Chondrocyte (in vitro differentiated cells): ENCODE data around the gene MAP2K3. TPM values are rescaled to one million over a fixed set of nuclear protein-coding genes. Genes with fewer than 3 reads are reported as not detected.
A peak's percentile ranks its signal among the peaks of the same experiment; 100 is the strongest.

ENCODE experiments used
- DNase-seq: peaks from one replicate; pipeline ENCODE4 v3.0.0; 2021; ENCODE audit warnings: mixed read lengths, low spot score
- H3K27ac Mint-ChIP-seq: one replicate; pipeline ENCODE4 v1.8.0; 2021; ENCODE audit warnings: mild to moderate bottlenecking, moderate library complexity, mixed read lengths; ENCODE audit not compliant: unreplicated experiment
- H3K27me3 Mint-ChIP-seq: 2 replicates; pipeline ENCODE4 v1.8.0; 2021; ENCODE audit warnings: low read depth, mixed read lengths
- H3K36me3 Mint-ChIP-seq: 2 replicates; pipeline ENCODE4 v1.8.0; 2021; ENCODE audit warnings: low read depth, mixed read lengths
- H3K4me1 Mint-ChIP-seq: 2 replicates; pipeline ENCODE4 v1.8.0; 2021; ENCODE audit warnings: low read depth, mild to moderate bottlenecking, mixed read lengths
- H3K4me3 Mint-ChIP-seq: one replicate; pipeline ENCODE4 v1.8.0; 2021; ENCODE audit warnings: mild to moderate bottlenecking, moderate library complexity, mixed read lengths; ENCODE audit not compliant: unreplicated experiment
- H3K9me3 Mint-ChIP-seq: 2 replicates; pipeline ENCODE4 v1.8.0; 2021; ENCODE audit warnings: low read depth, mixed read lengths
- total RNA-seq: library from RNA; stranded (reverse); gene quantifications from 3 replicates; pipeline ENCODE4 v1.2.1, GENCODE V29; 2021
- TF ChIP-seq, protein P1 (sequence below): fragments of 200-600 bp; sonication (generic); IDR thresholded peaks from 2 replicates; pipeline ENCODE4 v1.5.0; 2021; ENCODE audit warnings: antibody characterized with exemption, mild to moderate bottlenecking, moderate library complexity

The MAP2K3 gene
- total RNA-seq, 1 donor from 2014 or later = 35.9 TPM

DNA sequence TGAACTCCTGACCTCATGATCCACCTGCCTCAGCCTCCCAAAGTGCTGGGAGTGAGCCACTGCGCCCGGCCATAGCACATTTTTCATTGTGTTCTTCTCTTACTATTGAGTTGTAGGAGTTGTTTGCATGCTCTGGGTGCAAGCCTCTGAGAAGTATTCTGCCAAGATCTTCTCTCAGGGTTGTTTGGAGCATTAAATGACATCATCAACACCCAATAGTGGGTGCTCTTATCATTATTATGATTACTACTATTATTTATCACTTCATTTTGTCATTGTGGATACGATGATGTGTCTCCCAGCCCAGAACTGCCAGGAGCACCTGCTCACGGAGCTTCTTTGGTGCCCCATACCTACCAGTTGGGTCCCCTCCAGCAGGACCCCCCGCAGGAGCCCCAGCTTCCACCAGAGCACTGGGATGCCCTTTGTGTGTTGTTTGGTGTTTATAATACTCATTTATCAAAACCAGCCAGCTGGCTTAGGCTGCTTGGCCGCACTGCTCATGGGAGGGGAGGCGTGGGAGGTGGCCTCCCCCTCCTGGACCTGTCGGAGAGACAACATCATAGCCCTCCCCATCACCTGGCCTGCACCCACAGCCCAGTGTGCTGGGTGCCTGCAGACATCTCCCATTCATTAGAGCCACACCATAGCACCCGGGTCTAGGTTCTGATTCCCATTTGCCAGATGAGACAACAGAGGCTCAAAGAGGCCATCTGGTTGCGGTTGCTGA, 12.9 kb upstream of the MAP2K3 start:
- Mint-ChIP-seq H3K27me3 (no peaks in the 10 kb centered on the region), H3K9me3 (no peaks in the 10 kb centered on the region), H3K36me3 (no peaks in the 10 kb centered on the region), H3K4me1 (peaks cover 21% of the 10 kb centered on the region), H3K27ac (no peak overlapping the region), H3K4me3 (no peak overlapping the region)
- no peak for DNase-seq
- TF ChIP-seq, protein P1, sequence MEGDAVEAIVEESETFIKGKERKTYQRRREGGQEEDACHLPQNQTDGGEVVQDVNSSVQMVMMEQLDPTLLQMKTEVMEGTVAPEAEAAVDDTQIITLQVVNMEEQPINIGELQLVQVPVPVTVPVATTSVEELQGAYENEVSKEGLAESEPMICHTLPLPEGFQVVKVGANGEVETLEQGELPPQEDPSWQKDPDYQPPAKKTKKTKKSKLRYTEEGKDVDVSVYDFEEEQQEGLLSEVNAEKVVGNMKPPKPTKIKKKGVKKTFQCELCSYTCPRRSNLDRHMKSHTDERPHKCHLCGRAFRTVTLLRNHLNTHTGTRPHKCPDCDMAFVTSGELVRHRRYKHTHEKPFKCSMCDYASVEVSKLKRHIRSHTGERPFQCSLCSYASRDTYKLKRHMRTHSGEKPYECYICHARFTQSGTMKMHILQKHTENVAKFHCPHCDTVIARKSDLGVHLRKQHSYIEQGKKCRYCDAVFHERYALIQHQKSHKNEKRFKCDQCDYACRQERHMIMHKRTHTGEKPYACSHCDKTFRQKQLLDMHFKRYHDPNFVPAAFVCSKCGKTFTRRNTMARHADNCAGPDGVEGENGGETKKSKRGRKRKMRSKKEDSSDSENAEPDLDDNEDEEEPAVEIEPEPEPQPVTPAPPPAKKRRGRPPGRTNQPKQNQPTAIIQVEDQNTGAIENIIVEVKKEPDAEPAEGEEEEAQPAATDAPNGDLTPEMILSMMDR = no peak

DNA sequence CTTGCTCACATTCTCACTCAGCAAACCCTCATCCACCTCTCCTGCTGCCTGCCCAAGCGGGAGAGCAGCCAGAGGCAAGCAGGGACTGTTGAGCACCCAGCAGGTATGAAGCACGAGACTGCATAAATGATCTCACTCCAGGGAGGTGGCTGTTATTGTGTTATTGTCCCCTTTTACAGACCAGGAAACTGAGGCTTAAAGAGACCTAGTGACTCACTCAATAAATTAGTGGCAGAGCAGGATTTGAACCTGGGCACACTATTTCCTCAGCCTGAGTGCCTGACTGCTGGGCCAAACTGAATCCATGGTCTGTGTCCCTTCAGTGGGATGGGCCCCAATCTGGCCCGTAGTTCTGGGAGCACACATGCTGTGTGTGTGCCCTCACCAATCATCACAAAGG, 12.3 kb upstream of the MAP2K3 start:
- TF ChIP-seq, protein P1 = no peak
- no peaks in the 10 kb centered on the region for H3K9me3 Mint-ChIP-seq
- H3K27me3 Mint-ChIP-seq = no peaks in the 10 kb centered on the region
- DNase-seq = no peak
- H3K36me3 Mint-ChIP-seq = no peaks in the 10 kb centered on the region
- no peak overlapping the region for H3K27ac Mint-ChIP-seq
- H3K4me1 Mint-ChIP-seq = peaks cover 21% of the 10 kb centered on the region
- H3K4me3 Mint-ChIP-seq = no peak overlapping the region

DNA sequence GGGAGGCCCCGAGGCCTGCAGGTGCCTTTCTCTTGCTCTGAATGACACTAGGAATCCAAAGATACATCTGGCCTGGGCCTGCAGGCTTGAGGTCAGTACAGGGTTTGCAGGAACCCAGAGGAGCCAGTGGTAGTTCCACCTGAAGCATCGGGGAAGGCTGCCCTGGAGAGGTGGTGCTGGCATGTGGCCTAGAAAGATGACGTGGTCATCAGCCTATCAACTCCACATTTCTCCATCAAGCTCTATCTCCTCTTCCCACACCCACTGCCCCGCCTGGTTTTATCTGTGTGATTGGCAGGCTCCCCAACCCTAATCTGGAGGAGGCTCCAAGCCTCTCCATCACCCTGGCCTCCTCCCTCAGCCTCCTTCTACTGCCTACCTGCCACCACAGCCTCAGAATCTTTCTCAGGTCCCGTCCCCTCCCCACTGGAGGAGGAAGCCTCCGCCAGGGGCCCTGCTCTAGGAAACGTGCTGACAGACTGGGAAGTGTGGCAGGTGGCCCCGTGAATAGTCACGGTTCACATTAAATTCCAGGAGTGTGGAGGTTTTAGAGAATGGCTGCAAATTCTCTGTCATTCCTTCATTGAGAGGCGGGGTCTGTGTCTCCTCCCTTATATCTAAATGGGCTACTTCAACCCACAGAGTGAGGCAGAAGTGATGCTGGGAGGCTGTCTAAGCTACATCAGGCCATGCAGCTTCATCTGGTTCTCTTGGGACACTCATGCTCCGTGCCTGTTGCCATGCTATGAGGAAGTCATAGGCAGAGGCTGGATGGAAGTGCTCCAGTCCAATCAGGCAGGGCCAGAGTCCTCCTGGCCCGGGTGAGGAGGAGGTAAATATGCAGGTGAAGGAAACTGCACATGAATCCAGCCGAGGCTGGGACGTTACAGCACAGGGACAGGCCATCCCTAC, 11.4 kb upstream of the MAP2K3 start:
- H3K27ac Mint-ChIP-seq = no peak overlapping the region
- no peaks in the 10 kb centered on the region for H3K36me3 Mint-ChIP-seq
- no peaks in the 10 kb centered on the region for H3K9me3 Mint-ChIP-seq
- no peak for DNase-seq
- no peak overlapping the region for H3K4me3 Mint-ChIP-seq
- H3K27me3 Mint-ChIP-seq = no peaks in the 10 kb centered on the region
- TF ChIP-seq, protein P1 = no peak
- peaks cover 21% of the 10 kb centered on the region for H3K4me1 Mint-ChIP-seq

DNA sequence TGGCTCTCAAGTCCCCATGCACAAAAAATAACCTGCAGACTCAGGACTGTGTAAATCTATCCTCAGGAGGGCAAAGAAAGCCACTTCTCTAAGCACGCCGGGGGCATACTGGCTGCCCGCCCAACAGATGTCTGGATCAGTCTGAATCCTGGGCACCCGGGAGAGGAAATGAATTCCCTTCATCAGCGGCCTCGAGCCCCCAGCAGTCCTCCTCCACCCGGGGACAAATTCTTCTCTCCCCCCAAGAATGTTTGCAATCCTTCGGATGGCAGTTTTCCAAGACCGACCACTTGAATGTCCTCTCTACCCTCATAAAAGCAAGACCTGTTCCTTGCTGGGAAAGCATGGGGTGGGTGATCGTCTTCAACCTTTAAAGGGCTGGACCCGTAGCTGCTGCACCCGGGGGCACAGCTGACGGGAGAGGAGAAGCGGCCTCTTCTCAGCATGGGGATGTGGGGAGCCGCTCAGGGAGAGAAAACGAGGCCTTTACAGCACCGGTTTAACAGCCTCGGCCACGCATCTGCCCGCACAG, 9.4 kb upstream of the MAP2K3 start:
- TF ChIP-seq, protein P1 = no peak
- no peaks in the 10 kb centered on the region for H3K9me3 Mint-ChIP-seq
- H3K27ac Mint-ChIP-seq = peak overlapping the region; percentile 79
- no peaks in the 10 kb centered on the region for H3K27me3 Mint-ChIP-seq
- H3K4me3 Mint-ChIP-seq = peak overlapping the region; percentile 64
- H3K4me1 Mint-ChIP-seq = peaks cover 19% of the 10 kb centered on the region
- DNase-seq = no peak
- no peaks in the 10 kb centered on the region for H3K36me3 Mint-ChIP-seq

DNA sequence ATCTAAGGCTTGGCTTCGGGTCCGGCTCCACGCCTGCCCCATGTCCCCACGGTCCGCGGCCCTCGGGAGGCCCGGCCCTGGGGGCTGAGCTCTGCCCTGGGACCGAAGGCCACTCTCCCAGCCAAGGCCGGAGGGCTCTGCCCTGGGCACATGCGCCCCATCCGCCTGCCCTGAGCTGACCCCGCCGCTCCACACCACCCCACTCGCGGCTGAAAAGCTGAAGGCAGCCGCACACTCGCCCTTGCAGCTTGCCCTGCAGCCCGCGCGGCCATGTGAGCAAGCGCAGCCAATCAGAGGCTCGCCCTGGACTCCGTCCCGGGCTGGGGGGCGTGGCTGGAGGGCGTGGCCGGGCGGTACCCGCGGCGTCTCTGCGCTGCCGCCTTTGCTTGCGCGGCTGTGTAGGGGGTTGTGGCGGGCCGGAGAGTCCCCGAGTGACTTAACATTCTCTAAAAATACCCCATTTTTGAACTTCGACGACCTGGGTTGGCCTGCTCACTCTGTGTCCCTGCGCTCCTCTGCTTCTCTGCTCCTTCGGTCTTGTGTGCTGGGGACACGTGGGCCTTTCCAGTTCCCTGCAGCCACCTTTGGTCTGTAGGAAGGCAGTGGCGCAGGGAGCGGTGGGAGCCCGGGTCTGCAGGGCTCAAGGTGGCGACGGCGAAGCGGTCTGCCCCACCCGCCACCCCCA, 8.8 kb upstream of the MAP2K3 start:
- no peaks in the 10 kb centered on the region for H3K9me3 Mint-ChIP-seq
- DNase-seq = no peak
- H3K4me3 Mint-ChIP-seq = peak overlapping the region; percentile 64
- peaks cover 20% of the 10 kb centered on the region for H3K4me1 Mint-ChIP-seq
- H3K27ac Mint-ChIP-seq = peak overlapping the region; percentile 8
- H3K36me3 Mint-ChIP-seq = no peaks in the 10 kb centered on the region
- H3K27me3 Mint-ChIP-seq = no peaks in the 10 kb centered on the region
- TF ChIP-seq, protein P1 = peak; percentile 50
